ENCODE results near the gene IL10RB. TPM values are rescaled to one million over a fixed set of nuclear protein-coding genes. Genes with fewer than 3 reads are reported as not detected.

IL10RB gene
- total and polyA plus RNA-seq, 2 of the 13 experiments (the other 11 are each of a cell fraction or from before 2014, with no cell fraction given) = 17.4 to 18.2 TPM

DNA sequence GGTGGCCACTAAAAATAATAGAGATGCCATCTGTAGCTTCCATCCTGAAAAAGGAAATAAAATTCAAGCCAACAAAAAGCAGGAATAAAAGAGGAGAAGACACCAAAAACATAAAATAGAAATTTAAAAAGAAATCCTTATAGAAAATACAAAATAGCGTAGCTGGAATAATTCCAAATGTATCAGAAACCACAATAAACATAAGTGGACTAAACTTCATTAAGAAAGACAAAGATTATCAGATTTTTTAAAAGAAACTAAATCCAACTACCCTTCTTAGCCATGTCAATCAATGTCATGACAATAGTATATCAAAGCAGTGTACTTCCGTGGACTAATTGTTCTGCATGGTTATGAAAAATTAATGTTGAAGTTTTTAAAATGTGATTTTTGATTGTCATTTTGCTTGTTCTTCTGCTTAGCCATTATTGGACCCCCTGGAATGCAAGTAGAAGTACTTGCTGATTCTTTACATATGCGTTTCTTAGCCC is 13.2 kb downstream of the IL10RB start:
- Histone ChIP-seq H3K4me3 (replicated peaks in 1 of 3; ENCODE audit: insufficient read depth in 1 of 3, low read depth in 2 of 3, low read length in 3 of 3) (no peak overlapping the region), H3K9ac (ENCODE audit: insufficient read depth, low read depth, low read length) (no peak overlapping the region), H3K36me3 (replicated peaks in 1 of 2; ENCODE audit: control insufficient read depth in 1 of 2, insufficient read depth in 2 of 2, low read length in 2 of 2) (peaks cover 8 to 30% of the 10 kb centered on the region in 2 experiments), H3K27me3 (ENCODE audit: control insufficient read depth in 1 of 2, insufficient read depth in 2 of 2, low read length in 2 of 2) (no peaks in the 10 kb centered on the region), H2AFZ (ENCODE audit: low read length) (no peak overlapping the region), H3K27ac (ENCODE audit: extremely low read length, insufficient read depth, low read length) (no peak overlapping the region), H4K20me1 (ENCODE audit: insufficient read depth, low read length) (no peaks in the 10 kb centered on the region), H3K9me3 (ENCODE audit: low read length) (no peaks in the 10 kb centered on the region), H3K79me2 (ENCODE audit: insufficient read depth, low read length) (no peaks in the 10 kb centered on the region), H3K4me1 (ENCODE audit: insufficient read depth, low read length) (no peaks in the 10 kb centered on the region), H3K4me2 (ENCODE audit: low read depth, low read length) (no peak overlapping the region)
- in situ Hi-C loops (cut with HindIII; ENCODE audit: extremely low pct_ligation_motif_present, low pct_unique_long_range_greater_than_20kb) = no loop called here
- ChIA-PET CTCF (ENCODE audit: low intra/inter-chr PET ratio, low total read pairs) (no interaction called here), POLR2A (no interaction called here)
- BruUV-seq (replicated peaks) = no TSS peak
- DNase-seq (ENCODE audit: low spot score) (no peak), FAIRE-seq (no peak), ATAC-seq (no peak)
- intact Hi-C loops (cut with micrococcal nuclease; ENCODE audit: unreplicated experiment) = no loop called here
- WGBS (ENCODE audit: low lambda C conversion rate) = 98% methylated on average over 3 of the region's 3 CpGs
- TF ChIP-seq CSRNP2 (CRISPR knock-in tag; conservative IDR thresholded peaks at IDR 0.05; ENCODE audit: low read depth) (no peak), CHCHD3 (CRISPR knock-in tag; IDR thresholded peaks at IDR 0.05) (no peak)

DNA sequence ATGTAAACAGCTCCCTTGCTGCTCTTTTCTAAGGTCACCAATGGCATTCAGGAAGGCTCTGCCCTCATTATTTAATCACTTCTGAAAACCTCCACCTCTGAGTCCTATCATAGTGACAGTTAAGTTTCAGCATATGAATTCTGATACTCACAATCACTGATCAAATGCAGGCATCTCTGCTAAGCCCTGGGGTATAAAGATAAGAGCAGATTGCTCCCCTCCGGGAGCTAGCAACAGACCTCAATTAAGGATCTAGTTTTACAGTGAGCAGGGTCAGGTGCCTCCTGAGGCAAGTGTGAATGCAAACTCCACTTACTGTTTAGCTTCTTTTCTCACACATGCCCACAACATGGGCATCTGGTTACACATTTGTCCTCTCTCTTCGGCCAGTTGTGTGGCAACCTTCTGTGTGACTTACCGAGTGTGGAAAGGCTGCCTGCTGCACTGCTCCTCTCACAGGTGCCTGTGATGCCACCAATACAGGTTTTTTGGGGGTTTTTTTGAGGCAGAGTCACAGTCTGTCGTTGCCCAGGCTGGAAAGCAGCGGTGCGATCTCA is 15.0 kb downstream of the IL10RB start:
- no peak for ATAC-seq
- H2AFZ ChIP-seq (ENCODE audit: low read length) = no peak overlapping the region
- no peak for FAIRE-seq
- no peaks in the 10 kb centered on the region for H3K27me3 ChIP-seq (ENCODE audit: control insufficient read depth in 1 of 2, insufficient read depth in 2 of 2, low read length in 2 of 2)
- WGBS (ENCODE audit: low lambda C conversion rate) = 95% methylated on average over 6 of the region's 6 CpGs
- no peaks in the 10 kb centered on the region for H3K9me3 ChIP-seq (ENCODE audit: low read length)
- H3K27ac ChIP-seq (ENCODE audit: extremely low read length, insufficient read depth, low read length) = no peak overlapping the region
- peaks cover 9% of the 10 kb centered on the region for H3K4me1 ChIP-seq (ENCODE audit: insufficient read depth, low read length)
- no peaks in the 10 kb centered on the region for H3K79me2 ChIP-seq (ENCODE audit: insufficient read depth, low read length)
- CTCF ChIA-PET (ENCODE audit: low intra/inter-chr PET ratio, low total read pairs) = no interaction called here
- intact Hi-C loops (cut with micrococcal nuclease; ENCODE audit: unreplicated experiment) = no loop called here
- H3K9ac ChIP-seq (ENCODE audit: insufficient read depth, low read depth, low read length) = no peak overlapping the region
- no peaks in the 10 kb centered on the region for H4K20me1 ChIP-seq (ENCODE audit: insufficient read depth, low read length)
- DNase-seq (ENCODE audit: low spot score) = no peak
- POLR2A ChIA-PET = no interaction called here
- H3K4me3 ChIP-seq (replicated peaks in 1 of 3; ENCODE audit: insufficient read depth in 1 of 3, low read depth in 2 of 3, low read length in 3 of 3) = no peak overlapping the region
- no peak overlapping the region for H3K4me2 ChIP-seq (ENCODE audit: low read depth, low read length)
- peaks cover 8 to 29% of the 10 kb centered on the region in 2 experiments for H3K36me3 ChIP-seq (replicated peaks in 1 of 2; ENCODE audit: control insufficient read depth in 1 of 2, insufficient read depth in 2 of 2, low read length in 2 of 2)
- in situ Hi-C loops (cut with HindIII; ENCODE audit: extremely low pct_ligation_motif_present, low pct_unique_long_range_greater_than_20kb) = no loop called here
- BruUV-seq (replicated peaks) = no TSS peak
- TF ChIP-seq ZNF180 (CRISPR knock-in tag; IDR thresholded peaks at IDR 0.05; ENCODE audit: borderline replicate concordance, low read depth) = no peak
- TF ChIP-seq CBX2 (IDR thresholded peaks at IDR 0.05; ENCODE audit: low read depth, low read length) = no peak
- TF ChIP-seq CBX2 (CRISPR knock-in tag; IDR thresholded peaks at IDR 0.05; ENCODE audit: low read depth) = no peak
- TF ChIP-seq, protein P1, sequence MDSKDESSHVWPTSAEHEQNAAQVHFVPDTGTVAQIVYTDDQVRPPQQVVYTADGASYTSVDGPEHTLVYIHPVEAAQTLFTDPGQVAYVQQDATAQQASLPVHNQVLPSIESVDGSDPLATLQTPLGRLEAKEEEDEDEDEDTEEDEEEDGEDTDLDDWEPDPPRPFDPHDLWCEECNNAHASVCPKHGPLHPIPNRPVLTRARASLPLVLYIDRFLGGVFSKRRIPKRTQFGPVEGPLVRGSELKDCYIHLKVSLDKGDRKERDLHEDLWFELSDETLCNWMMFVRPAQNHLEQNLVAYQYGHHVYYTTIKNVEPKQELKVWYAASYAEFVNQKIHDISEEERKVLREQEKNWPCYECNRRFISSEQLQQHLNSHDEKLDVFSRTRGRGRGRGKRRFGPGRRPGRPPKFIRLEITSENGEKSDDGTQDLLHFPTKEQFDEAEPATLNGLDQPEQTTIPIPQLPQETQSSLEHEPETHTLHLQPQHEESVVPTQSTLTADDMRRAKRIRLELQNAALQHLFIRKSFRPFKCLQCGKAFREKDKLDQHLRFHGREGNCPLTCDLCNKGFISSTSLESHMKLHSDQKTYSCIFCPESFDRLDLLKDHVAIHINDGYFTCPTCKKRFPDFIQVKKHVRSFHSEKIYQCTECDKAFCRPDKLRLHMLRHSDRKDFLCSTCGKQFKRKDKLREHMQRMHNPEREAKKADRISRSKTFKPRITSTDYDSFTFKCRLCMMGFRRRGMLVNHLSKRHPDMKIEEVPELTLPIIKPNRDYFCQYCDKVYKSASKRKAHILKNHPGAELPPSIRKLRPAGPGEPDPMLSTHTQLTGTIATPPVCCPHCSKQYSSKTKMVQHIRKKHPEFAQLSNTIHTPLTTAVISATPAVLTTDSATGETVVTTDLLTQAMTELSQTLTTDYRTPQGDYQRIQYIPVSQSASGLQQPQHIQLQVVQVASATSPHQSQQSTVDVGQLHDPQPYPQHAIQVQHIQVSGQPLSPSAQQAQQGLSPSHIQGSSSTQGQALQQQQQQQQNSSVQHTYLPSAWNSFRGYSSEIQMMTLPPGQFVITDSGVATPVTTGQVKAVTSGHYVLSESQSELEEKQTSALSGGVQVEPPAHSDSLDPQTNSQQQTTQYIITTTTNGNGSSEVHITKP (CRISPR knock-in tag; IDR thresholded peaks at IDR 0.05; ENCODE audit: low read depth) = no peak
- TF ChIP-seq, protein P2, sequence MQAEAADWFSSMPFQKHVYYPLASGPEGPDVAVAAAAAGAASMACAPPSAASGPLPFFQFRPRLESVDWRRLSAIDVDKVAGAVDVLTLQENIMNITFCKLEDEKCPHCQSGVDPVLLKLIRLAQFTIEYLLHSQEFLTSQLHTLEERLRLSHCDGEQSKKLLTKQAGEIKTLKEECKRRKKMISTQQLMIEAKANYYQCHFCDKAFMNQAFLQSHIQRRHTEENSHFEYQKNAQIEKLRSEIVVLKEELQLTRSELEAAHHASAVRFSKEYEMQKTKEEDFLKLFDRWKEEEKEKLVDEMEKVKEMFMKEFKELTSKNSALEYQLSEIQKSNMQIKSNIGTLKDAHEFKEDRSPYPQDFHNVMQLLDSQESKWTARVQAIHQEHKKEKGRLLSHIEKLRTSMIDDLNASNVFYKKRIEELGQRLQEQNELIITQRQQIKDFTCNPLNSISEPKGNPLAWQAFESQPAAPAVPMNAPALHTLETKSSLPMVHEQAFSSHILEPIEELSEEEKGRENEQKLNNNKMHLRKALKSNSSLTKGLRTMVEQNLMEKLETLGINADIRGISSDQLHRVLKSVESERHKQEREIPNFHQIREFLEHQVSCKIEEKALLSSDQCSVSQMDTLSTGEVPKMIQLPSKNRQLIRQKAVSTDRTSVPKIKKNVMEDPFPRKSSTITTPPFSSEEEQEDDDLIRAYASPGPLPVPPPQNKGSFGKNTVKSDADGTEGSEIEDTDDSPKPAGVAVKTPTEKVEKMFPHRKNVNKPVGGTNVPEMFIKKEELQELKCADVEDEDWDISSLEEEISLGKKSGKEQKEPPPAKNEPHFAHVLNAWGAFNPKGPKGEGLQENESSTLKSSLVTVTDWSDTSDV (CRISPR knock-in tag; IDR thresholded peaks at IDR 0.05) = no peak
- no peak for TF ChIP-seq RBAK (CRISPR knock-in tag; IDR thresholded peaks at IDR 0.05)
- no peak for TF ChIP-seq CREM (IDR thresholded peaks at IDR 0.05)
- TF ChIP-seq CREM (CRISPR knock-in tag; IDR thresholded peaks at IDR 0.05) = no peak
- TF ChIP-seq SUZ12 (IDR thresholded peaks at IDR 0.05; ENCODE audit: low read depth, low read length) = no peak
